HepG2 (cell line): ENCODE results near the gene TNNI3. TPM values are rescaled to one million over a fixed set of nuclear protein-coding genes. Genes with fewer than 3 reads are reported as not detected.
A peak's percentile ranks its signal among the peaks of the same experiment; 100 is the strongest.

Experiments used
- ATAC-seq: fragments of 200-7000 bp; cut with Tn5 transposase; 3 replicates; pipeline ENCODE4 v1.9.1; 2020; ENCODE audit warnings: mild to moderate bottlenecking, moderate library complexity
- Bru-seq: library from RNA; stranded (reverse); fragments of 400-500 nt; gene quantifications from one replicate; lab custom pipeline; 2021; lab: Mats Ljungman, UMichigan
- BruChase-seq, 2 experiments: library from RNA; stranded (reverse); fragments of 400-500 nt; gene quantifications; one replicate each; lab custom pipeline; 2021; lab: Mats Ljungman, UMichigan
- BruUV-seq: library from RNA; stranded (reverse); fragments of 400-500 nt; replicated peaks from 2 replicates; lab custom pipeline; 2021; lab: Mats Ljungman, UMichigan
- CTCF ChIA-PET: fragments of 300-600 bp; formaldehyde crosslinking; extraction: SDS; loops from one replicate; lab custom pipeline; 2021; ENCODE audit warnings: low total read pairs, inconsistent platforms, low intra/inter-chr PET ratio; lab: Yijun Ruan, JAX
- POLR2A ChIA-PET: fragments of 350-600 bp; sonication (Branson Sonifier 250); formaldehyde crosslinking; loops from one replicate; lab custom pipeline; 2020; ENCODE audit warnings: antibody characterized with exemption, inconsistent platforms; lab: Yijun Ruan, JAX
- DNase-seq: peaks from one replicate; pipeline ENCODE4 v3.0.0-alpha.2; 2015; ENCODE audit warnings: low spot score
- FAIRE-seq: peaks from 3 replicates; lab custom pipeline; 2011; peaks lifted over from hg19 to GRCh38; lab: Jason Lieb, UNC
- H2AFZ ChIP-seq: one replicate; pipeline ENCODE4 v1.6.1; 2011; ENCODE audit warnings: low read length, inconsistent platforms
- H3K27ac ChIP-seq: fragments of 300-600 bp; 3 replicates; pipeline ENCODE4 v1.8.0; 2011; ENCODE audit warnings: mixed run types, mild to moderate bottlenecking, mixed read lengths, low read length, inconsistent platforms; ENCODE audit not compliant: insufficient read depth; ENCODE audit errors: extremely low read length
- H3K27me3 ChIP-seq, 2 experiments: fragments of 200-600 bp in 1 of 2; 2 replicates in 1 of 2; 3 replicates in 1 of 2; pipeline versions ENCODE4 v1.6.0 to v1.8.0; 2011; ENCODE audit warnings: low read length in 2 of 2, mild to moderate bottlenecking in 2 of 2, moderate library complexity in 2 of 2, inconsistent platforms in 1 of 2; ENCODE audit not compliant: insufficient read depth in 2 of 2, control insufficient read depth in 1 of 2
- H3K36me3 ChIP-seq, 2 experiments: fragments of 200-600 bp in 1 of 2; replicated peaks in 1 of 2; 2 replicates in 1 of 2; 3 replicates in 1 of 2; pipeline versions ENCODE4 v1.5.1 to v1.8.0; 2011; ENCODE audit warnings: low read length in 2 of 2, inconsistent platforms in 1 of 2; ENCODE audit not compliant: insufficient read depth in 2 of 2, control insufficient read depth in 1 of 2
- H3K4me1 ChIP-seq: 2 replicates; pipeline ENCODE4 v1.5.1; 2012; ENCODE audit warnings: low read length, inconsistent platforms; ENCODE audit not compliant: insufficient read depth
- H3K4me2 ChIP-seq: 2 replicates; pipeline ENCODE4 v1.6.0; 2011; ENCODE audit warnings: low read depth, low read length, inconsistent platforms
- H3K4me3 ChIP-seq, 3 experiments: fragments of 200-600 bp in 1 of 3; sonication (generic), shearing (Covaris generic) in 1 of 3; replicated peaks in 1 of 3; 2 replicates each; pipeline ENCODE4 v1.5.1; 2011 to 2016; ENCODE audit warnings: low read length in 3 of 3, inconsistent platforms in 2 of 3, low read depth in 2 of 3, mild to moderate bottlenecking in 2 of 3, control low read depth in 1 of 3, mixed read lengths in 1 of 3; ENCODE audit not compliant: insufficient read depth in 1 of 3
- H3K79me2 ChIP-seq: one replicate; pipeline ENCODE4 v1.6.1; 2011; ENCODE audit warnings: low read length, inconsistent platforms; ENCODE audit not compliant: insufficient read depth
- H3K9ac ChIP-seq: 2 replicates; pipeline ENCODE4 v1.6.0; 2011; ENCODE audit warnings: mild to moderate bottlenecking, low read depth, low read length, inconsistent platforms; ENCODE audit not compliant: insufficient read depth
- H3K9me3 ChIP-seq: 2 replicates; pipeline ENCODE4 v1.5.1; 2012; ENCODE audit warnings: mild to moderate bottlenecking, low read length
- H4K20me1 ChIP-seq: 2 replicates; pipeline ENCODE4 v1.6.0; 2011; ENCODE audit warnings: inconsistent platforms, mild to moderate bottlenecking, low read length, moderate library complexity; ENCODE audit not compliant: insufficient read depth
- CENPBD1 ChIP-seq: sonication (generic); formaldehyde crosslinking; IDR thresholded peaks from 2 replicates; pipeline ENCODE4 v1.8.0; 2022; ENCODE audit warnings: missing genetic modification reagents, low read depth, mild to moderate bottlenecking, borderline replicate concordance
- FOXK2 ChIP-seq: fragments of 450-650 bp; IDR thresholded peaks from 2 replicates; pipeline ENCODE4 v1.6.1; 2016
- TARDBP ChIP-seq: sonication (generic); formaldehyde crosslinking; IDR thresholded peaks from 2 replicates; pipeline ENCODE4 v1.8.0; 2022; ENCODE audit warnings: mild to moderate bottlenecking, missing genetic modification reagents
- TEF ChIP-seq: sonication (generic); formaldehyde crosslinking; IDR thresholded peaks from 2 replicates; pipeline ENCODE4 v1.5.0; 2020; ENCODE audit warnings: missing genetic modification reagents
- TFDP2 ChIP-seq: sonication (generic); formaldehyde crosslinking; IDR thresholded peaks from 2 replicates; pipeline ENCODE4 v1.4.0; 2020; ENCODE audit warnings: missing genetic modification reagents
- TFE3 ChIP-seq: IDR thresholded peaks from 2 replicates; pipeline ENCODE4 v1.6.1; 2016
- YEATS4 ChIP-seq: sonication (generic); formaldehyde crosslinking; IDR thresholded peaks from 2 replicates; pipeline ENCODE4 v1.4.0; 2020; ENCODE audit warnings: missing genetic modification reagents, borderline replicate concordance
- ZBTB34 ChIP-seq: sonication (generic); formaldehyde crosslinking; IDR thresholded peaks from 2 replicates; pipeline ENCODE4 v1.8.0; 2022; ENCODE audit warnings: mild to moderate bottlenecking, missing genetic modification reagents
- ZMAT3 ChIP-seq: sonication (generic); formaldehyde crosslinking; conservative IDR thresholded peaks from 2 replicates; pipeline ENCODE4 v1.7.0; 2021; ENCODE audit warnings: missing genetic modification reagents
- ZNF607 ChIP-seq: sonication (generic); formaldehyde crosslinking; IDR thresholded peaks from 2 replicates; pipeline ENCODE4 v1.5.1; 2020; ENCODE audit warnings: missing genetic modification reagents, mild to moderate bottlenecking, borderline replicate concordance
- WGBS: methylation state at CpG from one replicate; pipeline ENCODE4 v1.1.6; 2017; ENCODE audit warnings: low lambda C conversion rate; 5-methylcytosine and 5-hydroxymethylcytosine counted together
- in situ Hi-C: cut with HindIII; loops from 2 replicates; pipeline ENCODE4 v1.10.0; 2017; ENCODE audit warnings: low pct_unique_long_range_greater_than_20kb; ENCODE audit not compliant: extremely low pct_ligation_motif_present
- intact Hi-C: fragments of 100-400 bp; cut with micrococcal nuclease; formaldehyde crosslinking; loops from one replicate; pipeline ENCODE4 v1.10.0; 2022; ENCODE audit not compliant: unreplicated experiment
- long read RNA-seq, 2 experiments: library from RNA in 1 of 2; library from polyadenylated mRNA in 1 of 2; stranded (forward) in 1 of 2; unstranded in 1 of 2; transcript quantifications; one replicate each; pipeline ENCODE4 v2.0.0, GENCODE V29; 2019 to 2022
- polyA minus RNA-seq, 3 experiments: library from RNA; depleted of rRNA, polyadenylated mRNA; stranded (reverse); fragments of >200 nt; gene quantifications; 2 replicates each; pipeline ENCODE4 v1.2.3, GENCODE V29; 2011; ENCODE audit warnings: low replicate concordance in 1 of 3
- polyA plus RNA-seq, 8 experiments: library from polyadenylated mRNA; depleted of rRNA in 3 of 8; stranded (reverse) in 7 of 8; unstranded in 1 of 8; fragments of >200 nt; fragmentation: Illumina TruSeq in 4 of 8; extraction: Trizol in 4 of 8; gene quantifications; 2 replicates each; pipeline versions ENCODE4 v1.2.1 to v1.2.3, GENCODE V29; 2011 to 2016; ENCODE audit warnings: low read depth in 4 of 8, missing spikeins in 1 of 8, mixed read lengths in 1 of 8; ENCODE audit not compliant: insufficient read depth in 1 of 8
- total RNA-seq, 5 experiments: library from RNA; depleted of rRNA; stranded (reverse); fragments of >200 nt; fragmentation: Illumina TruSeq; extraction: Trizol; gene quantifications; 2 replicates each; pipeline ENCODE4 v1.2.3, GENCODE V29; 2016; ENCODE audit warnings: low read depth in 1 of 5

TNNI3 gene
- total RNA-seq (2016; rRNA removed; fragmentation: Illumina TruSeq; extraction: Trizol) (3.5 and 3.7 TPM in 2 replicates), polyA plus RNA-seq (2011; rRNA removed) (3.7 TPM in 2 replicates), polyA minus RNA-seq (2011; rRNA and poly(A)+ RNA removed; ENCODE audit: low replicate concordance) (0.48 and 0.75 TPM in 2 replicates), Bru-seq, nascent RNA (percentile 26 among the genes with signal in this experiment), BruChase-seq, experiment 1, labeled RNA remaining after a 6-hour chase (percentile 37 among the genes with signal in this experiment), BruChase-seq, experiment 2, labeled RNA remaining after a 2-hour chase (percentile 24 among the genes with signal in this experiment)
- total RNA-seq (2016; cell fraction: cytosol; rRNA removed; fragmentation: Illumina TruSeq; extraction: Trizol; ENCODE audit: low read depth), result 1.9 and 3.2 TPM in 2 replicates
- total RNA-seq (2016; cell fraction: insoluble cytoplasmic fraction; rRNA removed; fragmentation: Illumina TruSeq; extraction: Trizol), result 3.8 and 5.6 TPM in 2 replicates
- total RNA-seq (2016; cell fraction: membrane; rRNA removed; fragmentation: Illumina TruSeq; extraction: Trizol), result 2.0 and 2.4 TPM in 2 replicates
- total RNA-seq (2016; cell fraction: nucleus; rRNA removed; fragmentation: Illumina TruSeq; extraction: Trizol), result 1.6 and 2.3 TPM in 2 replicates
- polyA plus RNA-seq (2011; cell fraction: cytosol; rRNA removed), result 4.8 and 5.7 TPM in 2 replicates
- 2.4 and 3.1 TPM in 2 replicates for polyA plus RNA-seq (2011; cell fraction: nucleus; rRNA removed)
- polyA plus RNA-seq (2012), result 4.6 and 9.0 TPM in 2 replicates
- polyA plus RNA-seq (2016; cell fraction: cytosol; fragmentation: Illumina TruSeq; extraction: Trizol; ENCODE audit: low read depth), result 1.5 and 2.8 TPM in 2 replicates
- 4.3 and 5.1 TPM in 2 replicates for polyA plus RNA-seq (2016; cell fraction: insoluble cytoplasmic fraction; fragmentation: Illumina TruSeq; extraction: Trizol; ENCODE audit: low read depth)
- polyA plus RNA-seq (2016; cell fraction: membrane; fragmentation: Illumina TruSeq; extraction: Trizol; ENCODE audit: low read depth), result 1.1 and 1.6 TPM in 2 replicates
- 3.4 TPM in 2 replicates for polyA plus RNA-seq (2016; cell fraction: nucleus; fragmentation: Illumina TruSeq; extraction: Trizol; ENCODE audit: insufficient read depth, low read depth)
- polyA minus RNA-seq (2011; cell fraction: cytosol; rRNA and poly(A)+ RNA removed), result not detected in 2 replicates
- polyA minus RNA-seq (2011; cell fraction: nucleus; rRNA and poly(A)+ RNA removed), result not detected in 2 replicates
- long read RNA-seq, experiment 1, partial matches to known transcripts, result 0 of 5 reads
- long read RNA-seq, experiment 1, other reads (novel, unspliced or antisense), result 0 of 5 reads
- long read RNA-seq, experiment 2, partial matches to known transcripts, result 0 of 5 reads
- long read RNA-seq, experiment 2, other reads (novel, unspliced or antisense), result 0 of 5 reads

GRCh38 chr19:55157064-55157908 lies at the start of gene TNNI3:
Gene TNNI3 (minus strand): TSS chr19:55157732. CDS start chr19:55157589, 143 bp downstream.
- TF ChIP-seq YEATS4 (CRISPR knock-in tag), result no peak
- TF ChIP-seq TFE3 (CRISPR knock-in tag), result no peak
- TF ChIP-seq TARDBP (CRISPR knock-in tag), result no peak
- no peak for TF ChIP-seq CENPBD1 (CRISPR knock-in tag)
- no peak for TF ChIP-seq TEF (CRISPR knock-in tag)
- no peak for TF ChIP-seq FOXK2
- TF ChIP-seq ZBTB34 (CRISPR knock-in tag), result no peak
- no peak for TF ChIP-seq ZNF607 (CRISPR knock-in tag)
- no peak for TF ChIP-seq TFDP2
- TF ChIP-seq ZMAT3 (CRISPR knock-in tag), result no peak
- Histone ChIP-seq H3K79me2 (no peaks in the 10 kb centered on the region), H3K27ac (no peak within 1 kb of the TSS), H3K27me3 (peaks cover 0 to 24% of the 10 kb centered on the region in 2 experiments; a peak in 2 of 5 replicates), H3K9me3 (no peaks in the 10 kb centered on the region), H3K4me2 (peak within 1 kb of the TSS; percentile 74), H2AFZ (no peak within 1 kb of the TSS), H3K4me1 (peaks cover 20% of the 10 kb centered on the region), H3K36me3 (no peaks in the 10 kb centered on the region), H4K20me1 (no peaks in the 10 kb centered on the region), H3K4me3 (peak within 1 kb of the TSS in 1 of 3 experiments; percentile 71; a peak in 1 of 6 replicates), H3K9ac (no peak within 1 kb of the TSS)
- POLR2A ChIA-PET, result no interaction called here
- DNase-seq (no peak), FAIRE-seq (no peak), ATAC-seq (no peak; the same call in 2 of the 3 replicates)
- intact Hi-C loops (no loop called here), in situ Hi-C loops (no loop called here)
- 36% methylated on average over 20 of the region's 39 CpGs for WGBS
- BruUV-seq, result no TSS peak
- CTCF ChIA-PET, result no interaction called here
